ENCODE measurements around the gene EFCAB6. TPM values are rescaled to one million over a fixed set of nuclear protein-coding genes. Genes with fewer than 3 reads are reported as not detected.

The EFCAB6 gene
- total RNA-seq, 1 experiment from 2014 or later = 0.21 TPM

- CTCF ChIA-PET = no interaction called here
Observed at GRCh38 chr22:43854121-43854785, 42.1 kb upstream of the EFCAB6 start.

GRCh38 chr22:43853328-43853931 is 41.3 kb upstream of the EFCAB6 start:
- POLR2A ChIA-PET = interaction anchor here (0.6 kb wide), 1 partner anchor 645 kb away, joined by 10 read pairs; no protein-coding TSS in a partner anchor
- DNase-seq (ENCODE audit: low read depth, low spot score) (no peak), ATAC-seq (no peak)
- in situ Hi-C loops (cut with HindIII; ENCODE audit: low pct_unique_long_range_greater_than_20kb, low sequenced_read_pairs) (no loop called here), intact Hi-C loops (cut with micrococcal nuclease; ENCODE audit: unreplicated experiment) (no loop called here)
- H3K9me3 ChIP-seq (ENCODE audit: control insufficient read depth, insufficient read depth, low read depth, low read length) = no peaks in the 10 kb centered on the region
- no peak overlapping the region for H3K27ac ChIP-seq (ENCODE audit: low read length)
- H3K4me3 ChIP-seq (ENCODE audit: low read depth in 2 of 2, low read length in 2 of 2) = no peak overlapping the region
- H3K27me3 ChIP-seq (ENCODE audit: control insufficient read depth, insufficient read depth, low read length) = no peaks in the 10 kb centered on the region
- no TSS peak for BruUV-seq (replicated peaks)
- no peaks in the 10 kb centered on the region for H3K4me1 ChIP-seq (ENCODE audit: control insufficient read depth, insufficient read depth, low read length)
- H3K36me3 ChIP-seq (ENCODE audit: control insufficient read depth, insufficient read depth, low read length) = no peaks in the 10 kb centered on the region
- no peak for TF ChIP-seq SIN3A (IDR thresholded peaks at IDR 0.05; ENCODE audit: borderline replicate concordance, insufficient read depth, low read depth, low read length)
- no peak for TF ChIP-seq TCF7L2 (IDR thresholded peaks at IDR 0.05; ENCODE audit: low read depth, low read length)
- TF ChIP-seq REST (IDR thresholded peaks at IDR 0.05; ENCODE audit: insufficient read depth in 1 of 2, low read depth in 2 of 2, low read length in 1 of 2) = no peak
- TF ChIP-seq POLR2AphosphoS5 (IDR thresholded peaks at IDR 0.05; ENCODE audit: low read depth, low read length) = no peak
- TF ChIP-seq CTCF (IDR thresholded peaks at IDR 0.05) = no peak
- CTCF ChIA-PET = no interaction called here

More at GRCh38 chr22:43854121-43854785, 42.1 kb upstream of the EFCAB6 start:
- Histone ChIP-seq H3K27me3 (ENCODE audit: control insufficient read depth, insufficient read depth, low read length) (no peaks in the 10 kb centered on the region), H3K4me1 (ENCODE audit: control insufficient read depth, insufficient read depth, low read length) (no peaks in the 10 kb centered on the region), H3K9me3 (ENCODE audit: control insufficient read depth, insufficient read depth, low read depth, low read length) (no peaks in the 10 kb centered on the region), H3K27ac (ENCODE audit: low read length) (no peak overlapping the region), H3K4me3 (ENCODE audit: low read depth in 2 of 2, low read length in 2 of 2) (no peak overlapping the region), H3K36me3 (ENCODE audit: control insufficient read depth, insufficient read depth, low read length) (no peaks in the 10 kb centered on the region)
- TF ChIP-seq SIN3A (IDR thresholded peaks at IDR 0.05; ENCODE audit: borderline replicate concordance, insufficient read depth, low read depth, low read length) (no peak), CTCF (IDR thresholded peaks at IDR 0.05) (no peak)
- ATAC-seq (no peak), DNase-seq (ENCODE audit: low read depth, low spot score) (no peak)
- intact Hi-C loops (cut with micrococcal nuclease; ENCODE audit: unreplicated experiment) = no loop called here
- POLR2A ChIA-PET = interaction anchor here (0.6 kb wide), 1 partner anchor 646 kb away, joined by 10 read pairs; no protein-coding TSS in a partner anchor
- BruUV-seq (replicated peaks) = no TSS peak
- in situ Hi-C loops (cut with HindIII; ENCODE audit: low pct_unique_long_range_greater_than_20kb, low sequenced_read_pairs) = no loop called here
